ENCODE measurements around the gene KRT84.
"Not testable (repeated sequence)": the region's sequence is repeated elsewhere in the genome, so short reads cannot be mapped to it uniquely, and the experiment has no call there.

DNA sequence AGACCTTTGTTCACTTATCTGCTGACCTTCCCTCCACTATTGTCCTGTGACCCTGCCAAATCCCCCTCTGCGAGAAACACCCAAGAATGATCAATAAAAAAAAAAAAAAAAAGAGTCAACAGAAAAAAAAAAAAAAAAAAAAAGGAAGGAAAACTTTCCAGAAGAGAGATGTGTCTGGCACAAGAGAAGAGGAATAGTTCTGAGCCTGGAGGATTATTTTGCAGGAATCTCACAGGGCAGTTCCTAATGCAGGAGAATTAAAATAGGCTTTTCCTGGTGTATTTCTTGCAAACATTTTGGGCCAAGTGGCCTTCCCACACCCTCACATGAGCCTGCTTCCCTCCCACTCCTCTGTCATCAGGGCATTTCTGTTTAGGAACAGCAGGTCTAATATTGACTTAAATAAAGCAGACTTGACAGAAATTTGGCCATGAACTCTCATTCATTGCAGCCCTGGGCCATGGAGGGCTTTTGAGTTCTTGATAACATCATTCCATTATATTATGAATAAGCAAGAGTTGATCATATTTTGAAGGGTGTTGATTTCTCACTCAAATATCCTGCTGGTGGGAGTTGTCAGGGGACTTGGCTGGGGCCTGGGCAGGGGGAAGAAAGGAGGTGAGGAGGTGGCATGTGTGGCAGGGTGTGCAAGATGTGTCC lies 25.3 kb upstream of the KRT84 start:
- TF ChIP-seq CTCF (conservative IDR thresholded peaks at IDR 0.05; ENCODE audit: low read depth, low read length); MXI1 (IDR thresholded peaks at IDR 0.05; ENCODE audit: borderline replicate concordance, low read depth, low read length); USF2 (IDR thresholded peaks at IDR 0.05; ENCODE audit: low read depth, low read length); POLR2A (IDR thresholded peaks at IDR 0.05; ENCODE audit: low read depth, low read length); SMC3 (IDR thresholded peaks at IDR 0.05; ENCODE audit: low read depth, low read length); BHLHE40 (IDR thresholded peaks at IDR 0.05; ENCODE audit: low read depth, low read length); FOS (IDR thresholded peaks at IDR 0.05; ENCODE audit: low read depth, low read length); RFX5 (IDR thresholded peaks at IDR 0.05; ENCODE audit: low read depth, low read length); MAZ (IDR thresholded peaks at IDR 0.05; ENCODE audit: borderline replicate concordance, low read depth, low read length); RAD21 (IDR thresholded peaks at IDR 0.05; ENCODE audit: low read length); CHD1 (IDR thresholded peaks at IDR 0.05; ENCODE audit: low read depth, low read length); CEBPB (IDR thresholded peaks at IDR 0.05; ENCODE audit: low read depth, low read length): not testable (repeated sequence)
- TF ChIP-seq, protein P1, sequence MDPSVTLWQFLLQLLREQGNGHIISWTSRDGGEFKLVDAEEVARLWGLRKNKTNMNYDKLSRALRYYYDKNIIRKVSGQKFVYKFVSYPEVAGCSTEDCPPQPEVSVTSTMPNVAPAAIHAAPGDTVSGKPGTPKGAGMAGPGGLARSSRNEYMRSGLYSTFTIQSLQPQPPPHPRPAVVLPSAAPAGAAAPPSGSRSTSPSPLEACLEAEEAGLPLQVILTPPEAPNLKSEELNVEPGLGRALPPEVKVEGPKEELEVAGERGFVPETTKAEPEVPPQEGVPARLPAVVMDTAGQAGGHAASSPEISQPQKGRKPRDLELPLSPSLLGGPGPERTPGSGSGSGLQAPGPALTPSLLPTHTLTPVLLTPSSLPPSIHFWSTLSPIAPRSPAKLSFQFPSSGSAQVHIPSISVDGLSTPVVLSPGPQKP (IDR thresholded peaks at IDR 0.05; ENCODE audit: borderline replicate concordance, low read depth, low read length), result not testable (repeated sequence)
